Liver (tissue), 9 donors: ENCODE results near the gene BRMS1L. TPM values are rescaled to one million over a fixed set of nuclear protein-coding genes. Genes with fewer than 3 reads are reported as not detected.

Experiments
- DNase-seq: peaks from one replicate; pipeline ENCODE4 v3.0.0-alpha.2; 2017; ENCODE audit warnings: low spot score
- H3K27ac ChIP-seq, 2 donors: one replicate each; pipeline ENCODE4 v1.7.0; 2013; ENCODE audit warnings: inconsistent platforms in 2 of 2, low read length in 2 of 2, control low read depth in 1 of 2, low read depth in 1 of 2, mild to moderate bottlenecking in 1 of 2
- H3K27me3 ChIP-seq, 4 donors: one replicate each; pipeline versions ENCODE4 v1.6.1 to v1.7.0; 2013; ENCODE audit warnings: low read length in 3 of 4, inconsistent platforms in 1 of 4, mild to moderate bottlenecking in 1 of 4, moderate library complexity in 1 of 4; ENCODE audit not compliant: control insufficient read depth in 4 of 4, insufficient read depth in 4 of 4
- H3K36me3 ChIP-seq, 4 donors: one replicate each; pipeline versions ENCODE4 v1.6.1 to v1.7.0; 2013; ENCODE audit warnings: low read length in 3 of 4, mild to moderate bottlenecking in 3 of 4, low read depth in 1 of 4, moderate library complexity in 1 of 4; ENCODE audit not compliant: control insufficient read depth in 4 of 4, insufficient read depth in 3 of 4
- H3K4me1 ChIP-seq, 4 donors: one replicate each; pipeline versions ENCODE4 v1.6.1 to v1.7.0; 2013; ENCODE audit warnings: low read length in 3 of 4, mild to moderate bottlenecking in 3 of 4, moderate library complexity in 1 of 4; ENCODE audit not compliant: control insufficient read depth in 4 of 4, insufficient read depth in 4 of 4
- H3K4me3 ChIP-seq, 3 donors: one replicate each; pipeline versions ENCODE4 v1.6.1 to v1.7.0; 2013; ENCODE audit warnings: low read length in 3 of 3, control low read depth in 1 of 3, low read depth in 1 of 3, mild to moderate bottlenecking in 1 of 3
- H3K9ac ChIP-seq, 2 donors: one replicate each; pipeline ENCODE4 v1.7.0; 2013; ENCODE audit warnings: low read length in 2 of 2, mild to moderate bottlenecking in 2 of 2, moderate library complexity in 2 of 2, control low read depth in 1 of 2, low read depth in 1 of 2
- H3K9me3 ChIP-seq, 4 donors: one replicate each; pipeline versions ENCODE4 v1.6.1 to v1.7.0; 2013; ENCODE audit warnings: low read length in 3 of 4; ENCODE audit not compliant: control insufficient read depth in 4 of 4
- FOXA1 ChIP-seq: IDR thresholded peaks from 2 replicates; pipeline ENCODE4 v1.6.1; 2016; ENCODE audit warnings: antibody characterized with exemption
- FOXA2 ChIP-seq: IDR thresholded peaks from 2 replicates; pipeline ENCODE4 v1.6.1; 2016; ENCODE audit warnings: antibody characterized with exemption
- GABPA ChIP-seq, 2 donors: IDR thresholded peaks in 1 of 2; conservative IDR thresholded peaks in 1 of 2; 2 replicates each; pipeline ENCODE4 v1.6.1; 2016; ENCODE audit warnings: antibody characterized with exemption in 2 of 2, mild to moderate bottlenecking in 1 of 2, moderate library complexity in 1 of 2
- HNF4A ChIP-seq, 2 donors: conservative IDR thresholded peaks; 2 replicates each; pipeline ENCODE4 v1.6.1; 2016; ENCODE audit warnings: antibody characterized with exemption in 2 of 2, mild to moderate bottlenecking in 2 of 2
- HNF4G ChIP-seq: IDR thresholded peaks from 2 replicates; pipeline ENCODE4 v1.6.1; 2016; ENCODE audit warnings: antibody characterized with exemption
- RAD21 ChIP-seq, 2 donors: IDR thresholded peaks; 2 replicates each; pipeline ENCODE4 v1.6.1; 2016; ENCODE audit warnings: antibody characterized with exemption in 2 of 2, mild to moderate bottlenecking in 2 of 2
- TAF1 ChIP-seq: conservative IDR thresholded peaks from 2 replicates; pipeline ENCODE4 v1.6.1; 2016; ENCODE audit warnings: antibody characterized with exemption, mild to moderate bottlenecking
- ZBTB33 ChIP-seq: IDR thresholded peaks from 2 replicates; pipeline ENCODE4 v1.6.1; 2016; ENCODE audit warnings: antibody characterized with exemption
- WGBS: extraction: QIAGEN DNeasy Blood & Tissue Kit; methylation state at CpG from one replicate; pipeline ENCODE4 v1.1.7; 2013; 5-methylcytosine and 5-hydroxymethylcytosine counted together
- polyA plus RNA-seq, 2 donors: library from polyadenylated mRNA; stranded (reverse) in 1 of 2; unstranded in 1 of 2; fragments of 200-250 nt in 1 of 2; fragments of >200 nt in 1 of 2; fragmentation: Nextera tagmentation in 1 of 2; extraction: Ambion mirVana in 1 of 2; gene quantifications; one replicate each; pipeline versions ENCODE4 v1.2.1 to v1.2.3, GENCODE V29; 2013 to 2015
- total RNA-seq, 2 donors: library from RNA; depleted of rRNA; stranded (reverse); fragments of >200 nt; gene quantifications; one replicate each; pipeline ENCODE4 v1.2.3, GENCODE V29; 2014
- TF ChIP-seq, protein P1 (sequence below): IDR thresholded peaks from 2 replicates; pipeline ENCODE4 v1.6.1; 2016; ENCODE audit warnings: antibody characterized with exemption
- TF ChIP-seq, protein P2 (sequence below): IDR thresholded peaks from 2 replicates; pipeline ENCODE4 v1.6.1; 2016; ENCODE audit warnings: antibody characterized with exemption, mild to moderate bottlenecking
- TF ChIP-seq, protein P3 (sequence below): fragments of 150-350 bp; IDR thresholded peaks from 2 replicates; pipeline ENCODE4 v1.5.1; 2017; ENCODE audit warnings: improper control_type of control experiment, low read depth, low read length; ENCODE audit not compliant: missing input control
- TF ChIP-seq, protein P4 (sequence below): IDR thresholded peaks from 2 replicates; pipeline ENCODE4 v1.6.1; 2016; ENCODE audit warnings: antibody characterized with exemption
- donor health status: healthy.
- donor health status: healthy.
- donor health status: healthy.
- donor health status: healthy.
- donor health status: healthy.

The BRMS1L gene
- total and polyA plus RNA-seq, 4 donors, result 2.7 to 3.7 (median 3.4) TPM

DNA sequence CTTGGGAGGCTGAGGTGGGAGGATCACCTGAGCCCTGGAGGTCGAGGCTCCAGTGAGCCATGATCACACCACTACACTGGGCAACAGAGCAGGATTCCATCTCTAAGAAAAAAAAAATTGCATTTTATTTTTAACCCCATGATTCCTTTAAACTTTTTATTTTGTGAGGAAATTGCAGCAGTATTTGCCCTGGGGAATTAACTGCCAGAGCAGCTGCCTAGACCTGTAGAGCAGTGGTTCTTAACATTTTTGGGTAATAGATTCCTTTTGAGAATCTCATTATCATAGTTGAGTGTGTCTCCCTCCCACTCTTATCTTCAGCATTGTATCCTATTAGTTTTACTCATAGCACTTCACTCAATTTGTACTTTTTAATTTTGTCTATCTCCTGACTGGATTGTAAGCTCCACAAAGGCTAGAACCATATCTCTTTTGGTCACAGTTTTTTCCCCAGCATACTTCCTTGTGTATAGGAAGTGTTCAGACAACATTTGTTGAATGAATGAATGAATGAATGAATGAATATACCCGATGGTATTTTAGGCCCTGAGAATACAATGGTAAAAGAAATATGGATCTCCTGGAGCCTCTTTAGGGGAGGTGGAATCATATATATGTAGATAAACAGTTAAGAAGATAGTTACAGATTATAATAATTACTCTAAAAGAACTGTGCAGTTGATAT, 40.6 kb downstream of the BRMS1L start:
- Histone ChIP-seq H3K4me3 (no peak overlapping the region), H3K9me3 (no peaks in the 10 kb centered on the region), H3K4me1 (peaks cover 0 to 1% (median 0%) of the 10 kb centered on the region in 4 donors), H3K27ac (no peak overlapping the region), H3K9ac (no peak overlapping the region), H3K36me3 (peaks cover 0 to 22% (median 11%) of the 10 kb centered on the region in 4 donors), H3K27me3 (no peaks in the 10 kb centered on the region)
- TF ChIP-seq, protein P1, sequence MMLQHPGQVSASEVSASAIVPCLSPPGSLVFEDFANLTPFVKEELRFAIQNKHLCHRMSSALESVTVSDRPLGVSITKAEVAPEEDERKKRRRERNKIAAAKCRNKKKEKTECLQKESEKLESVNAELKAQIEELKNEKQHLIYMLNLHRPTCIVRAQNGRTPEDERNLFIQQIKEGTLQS, result no peak
- TF ChIP-seq ZBTB33, result no peak
- TF ChIP-seq FOXA2, result no peak
- TF ChIP-seq, protein P2, sequence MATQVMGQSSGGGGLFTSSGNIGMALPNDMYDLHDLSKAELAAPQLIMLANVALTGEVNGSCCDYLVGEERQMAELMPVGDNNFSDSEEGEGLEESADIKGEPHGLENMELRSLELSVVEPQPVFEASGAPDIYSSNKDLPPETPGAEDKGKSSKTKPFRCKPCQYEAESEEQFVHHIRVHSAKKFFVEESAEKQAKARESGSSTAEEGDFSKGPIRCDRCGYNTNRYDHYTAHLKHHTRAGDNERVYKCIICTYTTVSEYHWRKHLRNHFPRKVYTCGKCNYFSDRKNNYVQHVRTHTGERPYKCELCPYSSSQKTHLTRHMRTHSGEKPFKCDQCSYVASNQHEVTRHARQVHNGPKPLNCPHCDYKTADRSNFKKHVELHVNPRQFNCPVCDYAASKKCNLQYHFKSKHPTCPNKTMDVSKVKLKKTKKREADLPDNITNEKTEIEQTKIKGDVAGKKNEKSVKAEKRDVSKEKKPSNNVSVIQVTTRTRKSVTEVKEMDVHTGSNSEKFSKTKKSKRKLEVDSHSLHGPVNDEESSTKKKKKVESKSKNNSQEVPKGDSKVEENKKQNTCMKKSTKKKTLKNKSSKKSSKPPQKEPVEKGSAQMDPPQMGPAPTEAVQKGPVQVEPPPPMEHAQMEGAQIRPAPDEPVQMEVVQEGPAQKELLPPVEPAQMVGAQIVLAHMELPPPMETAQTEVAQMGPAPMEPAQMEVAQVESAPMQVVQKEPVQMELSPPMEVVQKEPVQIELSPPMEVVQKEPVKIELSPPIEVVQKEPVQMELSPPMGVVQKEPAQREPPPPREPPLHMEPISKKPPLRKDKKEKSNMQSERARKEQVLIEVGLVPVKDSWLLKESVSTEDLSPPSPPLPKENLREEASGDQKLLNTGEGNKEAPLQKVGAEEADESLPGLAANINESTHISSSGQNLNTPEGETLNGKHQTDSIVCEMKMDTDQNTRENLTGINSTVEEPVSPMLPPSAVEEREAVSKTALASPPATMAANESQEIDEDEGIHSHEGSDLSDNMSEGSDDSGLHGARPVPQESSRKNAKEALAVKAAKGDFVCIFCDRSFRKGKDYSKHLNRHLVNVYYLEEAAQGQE, result no peak
- TF ChIP-seq HNF4G, result no peak
- TF ChIP-seq TAF1, result no peak
- TF ChIP-seq RAD21 (IDR thresholded peaks at IDR 0.05), result no peak
- TF ChIP-seq HNF4A (conservative IDR thresholded peaks at IDR 0.05), result no peak
- no peak for TF ChIP-seq GABPA (IDR thresholded peaks at IDR 0.05 in 1 of 2, conservative IDR thresholded peaks at IDR 0.05 in 1 of 2)
- TF ChIP-seq, protein P3, sequence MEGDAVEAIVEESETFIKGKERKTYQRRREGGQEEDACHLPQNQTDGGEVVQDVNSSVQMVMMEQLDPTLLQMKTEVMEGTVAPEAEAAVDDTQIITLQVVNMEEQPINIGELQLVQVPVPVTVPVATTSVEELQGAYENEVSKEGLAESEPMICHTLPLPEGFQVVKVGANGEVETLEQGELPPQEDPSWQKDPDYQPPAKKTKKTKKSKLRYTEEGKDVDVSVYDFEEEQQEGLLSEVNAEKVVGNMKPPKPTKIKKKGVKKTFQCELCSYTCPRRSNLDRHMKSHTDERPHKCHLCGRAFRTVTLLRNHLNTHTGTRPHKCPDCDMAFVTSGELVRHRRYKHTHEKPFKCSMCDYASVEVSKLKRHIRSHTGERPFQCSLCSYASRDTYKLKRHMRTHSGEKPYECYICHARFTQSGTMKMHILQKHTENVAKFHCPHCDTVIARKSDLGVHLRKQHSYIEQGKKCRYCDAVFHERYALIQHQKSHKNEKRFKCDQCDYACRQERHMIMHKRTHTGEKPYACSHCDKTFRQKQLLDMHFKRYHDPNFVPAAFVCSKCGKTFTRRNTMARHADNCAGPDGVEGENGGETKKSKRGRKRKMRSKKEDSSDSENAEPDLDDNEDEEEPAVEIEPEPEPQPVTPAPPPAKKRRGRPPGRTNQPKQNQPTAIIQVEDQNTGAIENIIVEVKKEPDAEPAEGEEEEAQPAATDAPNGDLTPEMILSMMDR, result no peak
- no peak for TF ChIP-seq FOXA1
- TF ChIP-seq, protein P4, sequence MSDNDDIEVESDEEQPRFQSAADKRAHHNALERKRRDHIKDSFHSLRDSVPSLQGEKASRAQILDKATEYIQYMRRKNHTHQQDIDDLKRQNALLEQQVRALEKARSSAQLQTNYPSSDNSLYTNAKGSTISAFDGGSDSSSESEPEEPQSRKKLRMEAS, result no peak
- 81% methylated on average over 2 of the region's 2 CpGs for WGBS
- no peak for DNase-seq

GRCh38 chr14:35867280-35867629, 41.1 kb downstream of the BRMS1L start:
- H3K27me3 ChIP-seq, result no peaks in the 10 kb centered on the region
- H3K4me3 ChIP-seq, result no peak overlapping the region
- no peak for TF ChIP-seq HNF4G
- no peak for DNase-seq
- peaks cover 0 to 22% (median 11%) of the 10 kb centered on the region in 4 donors for H3K36me3 ChIP-seq
- H3K4me1 ChIP-seq, result peaks cover 0 to 1% (median 0%) of the 10 kb centered on the region in 4 donors
- WGBS, result 85% methylated on average over 2 of the region's 2 CpGs
- H3K27ac ChIP-seq, result no peak overlapping the region
- H3K9me3 ChIP-seq, result no peaks in the 10 kb centered on the region
- H3K9ac ChIP-seq, result no peak overlapping the region
